ENCODE results near the gene ZNF426.
"Not testable (repeated sequence)": the region's sequence is repeated elsewhere in the genome, so short reads cannot be mapped to it uniquely, and the experiment has no call there.

ZNF426 gene

DNA sequence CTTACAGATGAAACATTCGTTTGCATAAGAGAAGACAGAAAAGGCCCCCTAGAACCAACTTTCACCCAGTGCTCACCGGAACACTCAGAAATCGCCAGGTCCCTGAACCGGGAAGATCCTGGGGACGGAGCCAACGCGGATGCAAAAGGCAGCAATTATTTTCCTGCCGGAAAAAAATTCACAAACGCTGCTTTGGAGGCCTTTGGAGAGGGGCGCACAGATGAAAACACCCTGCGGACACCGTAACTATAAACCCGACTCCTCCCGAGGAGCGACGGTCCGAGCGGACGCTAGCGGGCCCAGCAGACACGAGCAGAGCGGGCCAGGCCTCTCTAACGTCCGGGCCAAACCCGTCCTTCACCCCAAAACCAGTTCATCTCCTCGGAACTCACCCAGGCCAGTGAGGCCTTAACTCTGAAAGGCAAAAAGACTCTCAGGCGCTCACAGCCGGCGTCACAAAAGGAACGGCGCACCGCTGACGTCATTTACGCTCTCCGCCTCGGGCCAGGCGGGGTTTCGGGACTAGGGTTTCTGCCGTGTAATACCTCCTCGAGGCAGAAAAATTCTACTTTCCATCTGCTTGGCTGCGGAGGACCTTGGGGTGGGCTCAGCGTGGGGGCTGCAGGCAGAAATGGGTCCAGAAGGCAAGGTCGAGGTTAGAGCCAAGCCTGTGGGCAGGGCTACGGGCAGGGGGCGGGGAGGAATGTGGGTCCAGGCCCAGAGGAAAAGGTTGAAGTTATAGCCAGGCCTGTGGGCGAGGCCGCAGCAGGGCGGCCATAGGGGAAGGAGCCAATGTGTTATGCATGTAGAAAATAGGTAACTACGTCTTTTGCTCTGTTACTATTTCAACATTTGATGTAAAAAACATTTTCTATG is at the start of gene ZNF426:
Gene ZNF426 (minus strand): TSS at position 463 of the 876 bp plus-strand sequence. CDS start 2,413 bp downstream, outside the sequence.
- TF ChIP-seq, protein P1, sequence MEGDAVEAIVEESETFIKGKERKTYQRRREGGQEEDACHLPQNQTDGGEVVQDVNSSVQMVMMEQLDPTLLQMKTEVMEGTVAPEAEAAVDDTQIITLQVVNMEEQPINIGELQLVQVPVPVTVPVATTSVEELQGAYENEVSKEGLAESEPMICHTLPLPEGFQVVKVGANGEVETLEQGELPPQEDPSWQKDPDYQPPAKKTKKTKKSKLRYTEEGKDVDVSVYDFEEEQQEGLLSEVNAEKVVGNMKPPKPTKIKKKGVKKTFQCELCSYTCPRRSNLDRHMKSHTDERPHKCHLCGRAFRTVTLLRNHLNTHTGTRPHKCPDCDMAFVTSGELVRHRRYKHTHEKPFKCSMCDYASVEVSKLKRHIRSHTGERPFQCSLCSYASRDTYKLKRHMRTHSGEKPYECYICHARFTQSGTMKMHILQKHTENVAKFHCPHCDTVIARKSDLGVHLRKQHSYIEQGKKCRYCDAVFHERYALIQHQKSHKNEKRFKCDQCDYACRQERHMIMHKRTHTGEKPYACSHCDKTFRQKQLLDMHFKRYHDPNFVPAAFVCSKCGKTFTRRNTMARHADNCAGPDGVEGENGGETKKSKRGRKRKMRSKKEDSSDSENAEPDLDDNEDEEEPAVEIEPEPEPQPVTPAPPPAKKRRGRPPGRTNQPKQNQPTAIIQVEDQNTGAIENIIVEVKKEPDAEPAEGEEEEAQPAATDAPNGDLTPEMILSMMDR (IDR thresholded peaks at IDR 0.05; ENCODE audit: low read depth, low read length): no peak
- peak within 1 kb of the TSS; percentile 75 for H3K4me3 ChIP-seq (ENCODE audit: low read depth, low read length)
- in situ Hi-C loops (cut with HindIII; ENCODE audit: low sequenced_read_pairs): no loop called here
- peak; percentile 93 for DNase-seq (ENCODE audit: low read depth, low spot score)

DNA sequence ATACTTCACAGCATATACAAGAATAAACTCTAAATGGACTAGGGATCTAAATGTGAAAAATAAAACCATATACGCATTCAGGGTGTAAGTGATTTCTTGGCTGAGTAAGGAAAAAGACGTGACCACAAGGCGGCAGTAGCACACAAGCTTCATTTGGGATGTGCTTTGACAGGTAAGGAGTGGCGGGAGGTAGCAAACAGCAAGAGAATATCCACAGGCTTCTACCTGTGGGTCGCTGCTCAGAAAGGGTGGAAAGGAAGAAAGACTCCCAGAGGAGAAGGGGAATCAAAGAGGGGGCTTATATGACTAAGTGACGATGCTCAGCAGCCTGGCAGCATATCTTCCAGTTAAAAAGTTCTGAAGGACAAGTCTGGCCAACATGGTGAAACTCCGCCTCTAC is 48.3 kb upstream of the ZNF426 start:
- H3K4me3 ChIP-seq (ENCODE audit: low read depth, low read length): no peak overlapping the region
- DNase-seq (ENCODE audit: low read depth, low spot score): peak; percentile 65
- in situ Hi-C loops (cut with HindIII; ENCODE audit: low sequenced_read_pairs): no loop called here
- TF ChIP-seq, protein P1 (IDR thresholded peaks at IDR 0.05; ENCODE audit: low read depth, low read length): peak; percentile 72

DNA sequence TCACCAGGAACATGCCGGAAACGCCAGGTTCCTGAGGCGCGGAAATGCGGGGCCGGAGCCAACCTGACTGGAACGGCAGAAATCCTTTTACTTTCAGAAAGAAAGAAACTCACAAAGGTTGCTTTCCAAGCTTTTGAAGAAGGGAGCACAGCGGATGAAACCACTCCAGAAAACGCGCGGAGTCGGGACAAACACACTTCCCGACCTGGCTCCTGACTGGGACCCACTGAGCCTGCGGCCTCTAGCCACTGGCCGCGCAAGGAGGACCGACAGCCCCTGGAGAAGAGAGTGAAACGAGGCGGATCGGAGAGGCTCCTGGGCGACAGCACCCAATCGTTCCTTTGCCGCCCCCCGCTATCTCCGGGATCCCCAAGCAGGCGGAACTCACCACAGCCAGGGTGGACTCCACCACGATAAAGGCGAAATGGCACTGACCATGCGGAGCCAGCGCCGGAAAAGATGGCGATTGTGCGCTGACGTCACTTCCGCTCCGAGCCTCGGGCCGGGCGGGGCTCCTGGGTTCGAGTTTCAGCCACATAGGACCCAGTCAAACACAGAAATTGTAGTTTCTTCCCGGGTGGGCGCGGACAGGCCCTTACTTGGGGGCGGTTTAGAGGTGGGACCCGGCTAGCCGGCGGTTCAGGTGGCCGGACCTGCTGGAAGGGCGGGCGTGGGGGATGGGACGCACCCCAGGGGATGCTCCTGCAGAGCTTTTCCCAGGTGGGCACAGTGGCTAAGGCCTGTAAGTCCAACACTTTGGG is 45.8 kb upstream of the ZNF426 start, which contains the start of gene ZNF121:
Gene ZNF121 (minus strand): TSS at position 432 of the 761 bp plus-strand sequence. CDS start 16,407 bp downstream, outside the sequence.
- DNase-seq (ENCODE audit: low read depth, low spot score): peak; percentile 83
- TF ChIP-seq, protein P1 (IDR thresholded peaks at IDR 0.05; ENCODE audit: low read depth, low read length): no peak
- H3K4me3 ChIP-seq (ENCODE audit: low read depth, low read length): peak within 1 kb of the TSS; percentile 65
- in situ Hi-C loops (cut with HindIII; ENCODE audit: low sequenced_read_pairs): no loop called here

DNA sequence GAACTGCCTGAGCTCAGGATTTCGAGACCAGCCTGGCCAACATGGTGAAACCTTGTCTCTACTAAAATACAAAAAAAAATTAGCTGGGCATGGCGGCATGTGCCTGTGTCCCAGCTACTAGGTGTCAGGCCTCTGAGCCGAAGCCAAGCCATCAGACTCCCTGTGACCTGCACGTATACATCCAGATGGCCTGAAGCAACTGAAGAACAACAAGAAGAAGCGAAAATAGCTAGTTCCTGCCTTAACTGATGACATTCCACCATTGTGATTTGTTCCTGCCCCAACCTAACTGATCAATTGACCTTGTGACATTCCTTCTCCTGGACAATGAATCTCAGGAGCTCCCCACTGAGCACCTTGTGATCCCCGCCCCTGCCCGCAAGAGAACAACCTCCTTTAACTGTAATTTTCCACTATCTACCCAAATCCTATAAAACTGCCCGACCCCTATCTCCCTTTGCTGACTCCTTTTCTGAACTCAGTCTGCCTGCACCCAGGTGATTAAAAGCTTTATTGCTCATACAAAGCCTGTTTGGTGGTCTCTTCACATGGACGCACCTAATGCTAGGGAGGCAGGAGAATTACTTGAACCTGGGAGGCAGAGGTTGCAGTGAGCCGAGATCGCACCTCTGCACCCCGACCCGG is 43.8 kb upstream of the ZNF426 start:
- in situ Hi-C loops (cut with HindIII; ENCODE audit: low sequenced_read_pairs); H3K4me3 ChIP-seq (ENCODE audit: low read depth, low read length); DNase-seq (ENCODE audit: low read depth, low spot score): not testable (repeated sequence)

DNA sequence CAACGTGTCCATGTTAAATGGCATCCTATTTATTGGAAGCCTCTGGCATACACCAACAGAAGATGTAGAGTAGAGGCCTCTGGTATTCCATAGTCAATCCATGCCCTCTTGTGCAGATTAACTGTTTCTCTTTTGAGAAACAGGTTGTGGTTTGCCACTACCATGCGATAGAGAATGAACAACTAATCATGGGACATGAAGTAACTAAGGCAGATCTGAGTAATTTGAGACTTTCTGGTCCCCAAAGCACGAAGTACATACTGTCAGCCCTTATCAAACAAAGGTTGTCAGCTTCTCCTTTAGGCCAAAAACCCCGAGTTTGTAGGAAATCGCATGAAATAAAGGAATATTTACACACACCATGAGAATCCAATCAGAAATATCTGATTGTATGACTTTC is 42.3 kb upstream of the ZNF426 start:
- no peak for DNase-seq (ENCODE audit: low read depth, low spot score)
- in situ Hi-C loops (cut with HindIII; ENCODE audit: low sequenced_read_pairs): no loop called here
- TF ChIP-seq, protein P1 (IDR thresholded peaks at IDR 0.05; ENCODE audit: low read depth, low read length): no peak
- no peak overlapping the region for H3K4me3 ChIP-seq (ENCODE audit: low read depth, low read length)

DNA sequence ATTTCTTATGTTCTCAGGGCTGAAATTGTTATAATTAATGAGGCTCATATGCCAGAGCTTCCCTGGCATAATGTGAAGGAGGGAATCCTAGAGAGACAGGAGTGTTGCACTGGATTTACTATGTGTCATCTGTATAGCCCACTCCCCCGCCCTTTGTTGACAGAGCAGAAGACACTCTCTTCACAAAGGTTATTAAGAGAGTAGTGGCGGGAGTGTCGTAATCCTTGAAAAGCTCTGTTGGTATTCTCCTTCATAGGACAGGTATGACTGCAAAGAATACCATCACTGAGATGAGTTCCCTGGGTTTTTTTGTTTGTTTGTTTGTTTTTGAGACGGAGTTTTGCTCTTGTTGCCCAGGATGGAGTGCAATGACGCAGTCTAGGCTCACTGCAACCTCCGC is 31.8 kb upstream of the ZNF426 start:
- TF ChIP-seq, protein P1 (IDR thresholded peaks at IDR 0.05; ENCODE audit: low read depth, low read length): no peak
- no peak overlapping the region for H3K4me3 ChIP-seq (ENCODE audit: low read depth, low read length)
- in situ Hi-C loops (cut with HindIII; ENCODE audit: low sequenced_read_pairs): no loop called here
- DNase-seq (ENCODE audit: low read depth, low spot score): no peak

All from astrocyte of the spinal cord (primary cell).